ENCODE measurements around the gene SLC39A9.

DNA sequence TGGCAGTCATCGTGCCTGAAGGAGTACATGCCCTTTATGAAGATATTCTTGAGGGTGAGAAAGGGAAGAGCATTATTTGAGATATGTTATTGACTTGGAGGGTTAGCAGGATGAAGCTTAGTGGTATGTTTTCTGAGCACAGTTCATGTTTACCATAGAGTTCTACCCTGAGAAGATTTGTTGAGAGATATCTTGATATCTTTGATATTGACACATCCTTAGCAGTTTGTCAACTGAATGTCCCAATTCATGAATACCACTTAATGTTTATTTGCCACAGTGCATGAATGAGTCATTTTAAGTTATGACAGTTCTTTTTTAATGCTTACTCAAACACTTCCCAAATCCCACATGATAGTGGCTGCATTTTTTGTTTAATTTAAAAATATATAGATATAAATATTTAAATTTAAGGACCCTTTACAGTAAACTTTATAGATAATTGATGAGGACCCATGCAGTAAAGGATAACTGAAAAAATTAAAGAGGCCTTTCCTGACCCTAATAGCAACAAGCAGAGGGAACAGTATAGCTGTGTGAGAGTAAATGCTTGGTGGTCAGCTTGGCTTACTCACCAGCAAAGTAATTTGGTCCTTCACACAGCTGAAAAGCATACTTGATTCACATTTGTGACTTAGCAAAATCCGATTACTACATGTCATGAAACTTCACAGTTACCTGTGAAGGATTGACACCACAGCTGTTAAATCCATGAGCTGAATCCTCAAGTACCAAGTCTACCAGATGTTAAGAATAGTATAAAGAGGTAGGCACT lies 25.8 kb downstream of the SLC39A9 start:
- TF ChIP-seq EZH2 (IDR thresholded peaks at IDR 0.05; ENCODE audit: borderline replicate concordance, insufficient read depth, low read depth, low read length, poor library complexity, severe bottlenecking) (no peak), CTCF (IDR thresholded peaks at IDR 0.05) (no peak)

Measured in B cell (primary cell).